ENCODE results near the gene MMP23B.
"Not testable (repeated sequence)": the region's sequence is repeated elsewhere in the genome, so short reads cannot be mapped to it uniquely, and the experiment has no call there.

The MMP23B gene

GRCh38 chr1:1630191-1630964 lies 1.6 kb upstream of the MMP23B start:
- no peak for DNase-seq (ENCODE audit: low read depth)
- no peak for TF ChIP-seq CTCF (conservative IDR thresholded peaks at IDR 0.05; ENCODE audit: low read depth, low read length)
- no peak overlapping the region for H3K4me3 ChIP-seq (ENCODE audit: low read length)

- H3K4me3 ChIP-seq (ENCODE audit: low read length), result no peak overlapping the region
- TF ChIP-seq CTCF (conservative IDR thresholded peaks at IDR 0.05; ENCODE audit: low read depth, low read length), result no peak
- DNase-seq (ENCODE audit: low read depth), result no peak
Observed at GRCh38 chr1:1630965-1631781, 800 bp upstream of the MMP23B start.

GRCh38 chr1:1633409-1633808 lies 1.4 kb downstream of the MMP23B start:
- H3K4me3 ChIP-seq (ENCODE audit: low read length); DNase-seq (ENCODE audit: low read depth): not testable (repeated sequence)

GRCh38 chr1:1634613-1635012 lies 2.6 kb downstream of the MMP23B start:
- not testable (repeated sequence) for H3K4me3 ChIP-seq (ENCODE audit: low read length); DNase-seq (ENCODE audit: low read depth)

GRCh38 chr1:1636621-1637478 lies 4.9 kb downstream of the MMP23B start:
- H3K4me3 ChIP-seq (ENCODE audit: low read length); DNase-seq (ENCODE audit: low read depth): not testable (repeated sequence)

- not testable (repeated sequence) for DNase-seq (ENCODE audit: low read depth); H3K4me3 ChIP-seq (ENCODE audit: low read length)
Observed at GRCh38 chr1:1637479-1637875, 5.5 kb downstream of the MMP23B start.

GRCh38 chr1:1638528-1638927 lies 6.6 kb downstream of the MMP23B start:
- DNase-seq (ENCODE audit: low read depth); H3K4me3 ChIP-seq (ENCODE audit: low read length): not testable (repeated sequence)

GRCh38 chr1:1639368-1639767 lies 7.4 kb downstream of the MMP23B start:
- DNase-seq (ENCODE audit: low read depth), result not testable (repeated sequence)

GRCh38 chr1:1640081-1640480 lies 8.1 kb downstream of the MMP23B start:
- not testable (repeated sequence) for DNase-seq (ENCODE audit: low read depth); H3K4me3 ChIP-seq (ENCODE audit: low read length)

More at GRCh38 chr1:1639368-1639767, 7.4 kb downstream of the MMP23B start:
- H3K4me3 ChIP-seq (ENCODE audit: low read length), result not testable (repeated sequence)

- H3K4me3 ChIP-seq (ENCODE audit: low read length); DNase-seq (ENCODE audit: low read depth): not testable (repeated sequence)
Observed at GRCh38 chr1:1640711-1641461, 8.9 kb downstream of the MMP23B start.

GRCh38 chr1:1646326-1646725 lies 14.4 kb downstream of the MMP23B start:
- not testable (repeated sequence) for DNase-seq (ENCODE audit: low read depth); H3K4me3 ChIP-seq (ENCODE audit: low read length)

- not testable (repeated sequence) for H3K4me3 ChIP-seq (ENCODE audit: low read length); DNase-seq (ENCODE audit: low read depth)
Observed at GRCh38 chr1:1647567-1648241, 15.7 kb downstream of the MMP23B start.

GRCh38 chr1:1648265-1648664 lies 16.3 kb downstream of the MMP23B start:
- DNase-seq (ENCODE audit: low read depth); H3K4me3 ChIP-seq (ENCODE audit: low read length): not testable (repeated sequence)

Measured in retinal pigment epithelial cell (primary cell).